Skin epidermis (tissue), 12 donors: ENCODE results near the gene SIK3.

ENCODE experiments used
- H3K27ac ChIP-seq, 21 experiments: fragments of 200-600 bp; sonication (generic) in 11 of 21; one replicate each; pipeline ENCODE4 v1.5.0; 2020; ENCODE audit warnings: mild to moderate bottlenecking in 3 of 21, inconsistent platforms in 2 of 21, moderate library complexity in 2 of 21
- H3K4me3 ChIP-seq, 7 experiments: fragments of 200-600 bp; sonication (generic) in 2 of 7; one replicate each; pipeline ENCODE4 v1.5.0; 2020; ENCODE audit warnings: inconsistent platforms in 2 of 7, mild to moderate bottlenecking in 2 of 7, moderate library complexity in 1 of 7

Gene SIK3

DNA sequence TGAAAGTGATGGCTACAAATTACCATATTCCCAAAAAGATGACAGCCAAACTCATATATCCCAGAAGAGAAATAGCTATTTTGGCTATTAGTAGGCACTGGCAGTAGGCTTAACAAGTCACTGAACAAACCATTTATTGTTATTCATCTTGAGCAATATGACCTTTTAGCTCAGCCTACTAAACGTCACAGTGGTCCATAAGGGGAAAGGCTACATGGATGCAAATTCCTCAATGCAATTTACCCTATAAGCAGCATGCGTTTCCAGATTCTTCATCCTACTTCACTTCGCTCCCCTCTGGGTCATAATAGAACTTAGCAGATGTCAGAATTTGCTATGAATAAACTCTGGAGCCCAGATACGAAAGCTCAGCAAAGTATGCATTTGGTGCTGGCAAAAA lies 114.0 kb downstream of the SIK3 start:
- Histone ChIP-seq H3K4me3 (no peak overlapping the region), H3K27ac (peak overlapping the region in 10 of 21 experiments; percentile 14 to 82 (median 62))

DNA sequence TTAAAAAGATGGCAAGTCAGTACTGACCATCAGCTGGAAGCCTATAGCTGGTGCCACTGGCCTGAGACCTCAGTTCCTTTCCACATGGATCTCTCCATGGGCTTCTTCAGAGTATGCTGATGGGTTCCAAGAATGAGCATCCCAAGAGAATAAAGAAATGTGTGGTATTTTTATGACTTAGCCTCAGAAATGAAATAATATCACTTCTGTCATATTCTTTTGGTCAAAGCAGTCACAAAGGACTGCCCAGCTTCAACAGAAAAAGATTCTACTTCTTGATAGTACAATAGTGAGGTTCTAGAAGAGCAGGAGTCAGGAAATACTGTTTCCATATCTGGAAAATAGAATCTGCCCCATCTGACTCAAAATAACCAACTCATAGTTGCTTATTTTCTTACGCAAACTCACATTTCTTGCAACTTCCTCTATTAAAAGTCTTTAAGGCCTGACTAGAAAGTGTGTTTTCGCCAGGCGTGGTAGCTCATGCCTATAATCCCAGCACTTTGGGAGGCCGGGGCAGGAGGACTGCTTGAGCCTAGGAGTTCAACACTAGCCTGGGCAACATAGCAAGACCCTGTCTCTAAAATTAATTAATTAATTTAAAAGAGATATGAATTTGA lies 116.9 kb downstream of the SIK3 start:
- no peak overlapping the region for H3K4me3 ChIP-seq
- peak overlapping the region in 9 of 21 experiments; percentile 7 to 57 (median 15) for H3K27ac ChIP-seq

DNA sequence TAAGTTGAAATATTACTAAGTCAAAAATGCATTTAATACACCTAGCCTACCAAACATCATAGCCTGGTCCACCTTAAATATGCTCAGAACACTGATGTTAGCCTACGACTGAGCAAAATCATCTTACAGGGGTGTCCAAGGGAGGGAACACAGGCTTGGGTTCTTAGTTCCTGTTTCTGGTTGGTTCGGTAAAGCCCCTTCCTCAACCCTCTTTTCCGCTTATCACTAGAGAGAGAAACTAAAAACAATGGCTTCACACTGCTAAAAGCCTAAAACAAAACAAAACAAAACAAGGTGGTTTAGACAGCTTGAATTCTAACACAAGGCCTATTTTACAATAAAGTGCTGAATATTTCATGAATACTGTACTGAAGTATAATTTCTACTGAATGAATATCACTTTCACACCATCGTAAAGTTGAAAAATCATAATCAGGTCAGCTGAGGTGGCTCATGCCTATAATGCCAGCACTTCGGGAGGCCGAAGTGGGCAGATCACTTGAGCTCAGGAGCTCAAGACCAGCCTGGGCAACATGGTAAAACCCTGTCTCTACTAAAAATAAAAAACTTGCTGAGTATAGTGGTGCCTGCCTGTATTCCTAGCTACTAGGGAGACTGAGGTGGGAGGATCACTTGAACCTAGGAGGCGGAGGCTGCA lies 118.0 kb downstream of the SIK3 start:
- H3K27ac ChIP-seq: peak overlapping the region in 4 of 21 experiments; percentile 9 to 55 (median 39)
- no peak overlapping the region for H3K4me3 ChIP-seq

DNA sequence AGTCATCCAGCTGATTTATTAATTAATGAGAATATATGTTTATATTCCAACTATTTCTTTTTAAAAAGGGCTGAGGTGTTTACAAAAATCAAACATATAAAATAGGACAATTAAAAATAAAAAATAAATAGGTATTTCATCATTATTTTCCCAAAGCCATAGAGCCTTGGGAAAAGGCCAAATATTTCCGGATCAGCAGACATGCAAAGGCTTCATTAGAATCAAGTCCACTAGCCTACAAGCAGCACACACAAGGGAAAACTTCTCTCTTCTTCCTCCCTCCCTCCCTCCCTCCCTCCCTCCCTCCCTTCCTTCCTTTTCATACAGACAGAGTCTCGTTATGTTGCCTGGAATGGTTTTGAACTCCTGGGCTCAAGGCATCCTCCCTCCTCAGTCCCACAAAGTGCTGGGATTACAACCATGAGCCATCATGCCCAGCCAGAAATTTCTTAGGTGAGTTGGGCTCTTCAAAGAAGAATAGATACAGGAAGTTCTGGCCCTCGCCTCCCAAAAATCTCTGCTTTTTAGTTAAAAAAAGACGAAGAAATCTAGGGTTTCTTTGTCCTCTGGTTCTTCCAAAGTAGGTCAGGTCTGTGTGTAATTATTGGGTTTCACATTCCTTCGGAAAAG lies 121.2 kb downstream of the SIK3 start:
- Histone ChIP-seq H3K4me3 (no peak overlapping the region), H3K27ac (peak overlapping the region in 5 of 21 experiments; percentile 2 to 32 (median 14))

DNA sequence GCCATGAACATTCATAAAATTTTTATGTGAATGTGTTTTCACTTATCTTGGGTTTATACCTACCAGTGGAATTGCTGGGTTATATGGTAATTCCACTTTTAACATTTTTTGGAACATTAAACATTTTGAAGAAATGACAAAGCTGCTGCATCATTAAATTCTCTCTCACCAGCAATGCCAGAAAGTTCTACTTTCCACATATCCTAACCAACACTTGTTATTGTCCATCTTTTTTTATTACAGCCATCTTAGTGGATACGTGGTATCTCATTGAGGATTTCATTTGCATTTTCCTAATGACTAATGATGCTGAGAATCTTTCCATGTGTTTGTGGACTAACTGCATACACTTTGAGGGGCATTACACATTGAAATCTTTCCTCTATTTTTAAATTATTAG lies 122.6 kb downstream of the SIK3 start:
- H3K4me3 ChIP-seq: no peak overlapping the region

DNA sequence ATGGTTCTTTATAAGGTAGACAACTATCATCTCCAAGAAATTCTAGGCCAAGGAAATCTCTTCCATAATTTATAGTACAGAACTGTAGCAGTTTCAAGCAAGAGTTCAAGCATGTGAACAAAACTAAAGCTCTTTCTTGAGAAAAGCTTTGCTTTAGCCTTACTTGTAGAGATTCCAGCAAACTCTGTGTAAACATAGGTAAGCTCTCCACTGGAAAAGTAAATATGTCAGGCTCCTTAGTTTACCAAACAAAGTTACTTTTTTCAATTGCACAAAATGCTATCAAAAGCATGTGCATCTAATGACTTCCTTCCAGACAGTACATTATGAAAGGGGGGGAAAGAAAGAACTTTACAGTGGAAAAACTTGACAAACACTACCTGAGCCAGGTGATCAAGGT lies 125.0 kb downstream of the SIK3 start:
- peak overlapping the region in 2 of 21 experiments; percentile 4 to 25 for H3K27ac ChIP-seq

More for the DNA sequence above, 122.6 kb downstream of the SIK3 start:
- H3K27ac ChIP-seq: no peak overlapping the region

DNA sequence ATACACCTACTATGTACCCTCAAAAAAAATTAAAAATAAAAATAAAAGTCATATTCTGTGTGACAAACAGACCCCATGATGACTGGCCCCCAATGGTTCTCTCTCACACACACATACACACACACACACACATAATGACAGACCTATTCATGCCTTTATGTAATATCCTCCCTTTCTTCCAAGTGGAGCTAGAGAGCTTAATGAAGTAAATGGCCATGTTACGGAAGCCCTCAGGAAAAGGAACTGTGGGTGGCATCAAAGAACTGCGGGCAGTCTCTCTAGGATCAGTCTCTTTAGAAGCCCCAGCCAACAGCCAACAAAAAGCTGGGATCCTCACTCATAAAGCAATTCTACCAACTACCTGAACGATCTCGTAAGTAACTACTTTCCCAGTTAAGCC lies 125.5 kb downstream of the SIK3 start:
- Histone ChIP-seq H3K27ac (peak overlapping the region in 2 of 21 experiments; percentile 17 to 25), H3K4me3 (no peak overlapping the region)

More for the DNA sequence above, 125.0 kb downstream of the SIK3 start:
- no peak overlapping the region for H3K4me3 ChIP-seq

DNA sequence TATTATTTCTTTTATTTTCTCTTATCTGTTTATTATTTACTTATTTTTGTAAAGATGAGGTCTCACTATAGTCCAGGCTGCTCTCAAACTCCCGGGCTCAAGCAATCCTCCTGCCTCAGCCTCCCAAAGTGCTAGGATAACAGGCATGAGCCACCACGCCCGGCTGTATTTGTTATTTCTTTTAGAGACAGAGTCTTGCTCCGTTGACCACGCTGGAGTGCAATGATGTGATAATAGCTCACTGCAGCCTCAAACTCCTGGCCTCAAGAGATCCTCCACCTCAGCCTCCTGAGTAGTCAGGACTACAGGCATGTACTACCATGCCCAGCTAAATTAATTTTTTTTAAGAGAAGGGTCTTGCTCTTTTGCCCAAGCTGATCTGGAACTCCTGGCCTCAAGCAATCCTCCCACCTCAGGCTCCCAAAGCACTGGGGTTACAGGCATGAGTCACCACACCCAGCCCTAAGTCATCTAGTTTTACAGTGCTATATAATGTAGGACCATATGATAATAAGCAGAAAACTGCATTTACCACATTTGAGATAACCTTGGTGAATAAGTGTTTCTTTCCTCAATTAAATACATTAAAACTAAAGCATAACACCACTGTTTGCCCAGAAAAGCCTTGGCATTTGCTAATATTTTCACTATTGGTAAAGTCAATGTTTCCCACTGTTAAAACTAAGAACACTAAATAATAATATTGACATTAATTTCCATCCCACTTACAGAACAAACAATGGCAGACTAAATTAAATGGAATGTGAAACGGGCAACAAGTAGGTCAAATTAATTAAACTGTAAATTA lies 127.5 kb downstream of the SIK3 start:
- no peak overlapping the region for H3K27ac ChIP-seq
- no peak overlapping the region for H3K4me3 ChIP-seq

DNA sequence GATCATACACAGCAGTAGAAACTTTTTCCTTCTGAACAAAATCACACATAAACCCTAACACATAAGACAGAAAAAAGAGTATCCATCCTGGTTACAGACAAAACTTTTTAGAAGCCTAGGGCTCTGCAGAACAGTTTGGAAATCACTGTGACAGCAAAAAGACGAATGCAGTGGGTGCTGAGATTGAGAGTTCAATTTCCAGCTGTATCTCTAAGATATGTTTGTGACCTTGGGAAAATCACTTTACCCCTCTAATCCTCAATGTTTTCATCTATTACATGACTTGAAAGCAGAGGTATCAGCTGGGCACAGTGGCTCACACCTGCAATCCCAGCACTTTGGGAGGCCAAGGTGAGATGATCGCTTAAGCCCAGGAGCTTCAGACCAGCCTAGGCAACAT lies 128.5 kb downstream of the SIK3 start:
- Histone ChIP-seq H3K4me3 (no peak overlapping the region), H3K27ac (peak overlapping the region in 1 of 21 experiments; percentile 5)

DNA sequence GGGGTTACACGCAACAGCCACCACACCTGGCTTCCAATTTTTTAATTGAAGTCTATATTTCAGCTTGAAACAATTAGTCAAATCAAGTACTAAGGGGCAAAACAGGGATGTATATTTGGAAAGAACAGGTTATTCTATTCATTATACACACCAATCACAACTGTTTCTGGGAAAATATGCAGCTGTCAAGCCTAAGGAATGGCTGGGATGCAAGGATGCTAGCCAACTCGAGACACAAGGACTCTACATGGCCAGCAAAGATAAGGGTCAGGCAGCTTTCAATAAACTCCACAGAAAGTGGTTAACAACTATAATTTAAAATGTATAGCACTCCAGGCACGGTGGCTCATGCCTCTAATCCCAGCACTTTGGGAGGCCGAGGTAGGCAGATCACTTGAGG lies 134.0 kb downstream of the SIK3 start:
- H3K27ac ChIP-seq: no peak overlapping the region
- no peak overlapping the region for H3K4me3 ChIP-seq

DNA sequence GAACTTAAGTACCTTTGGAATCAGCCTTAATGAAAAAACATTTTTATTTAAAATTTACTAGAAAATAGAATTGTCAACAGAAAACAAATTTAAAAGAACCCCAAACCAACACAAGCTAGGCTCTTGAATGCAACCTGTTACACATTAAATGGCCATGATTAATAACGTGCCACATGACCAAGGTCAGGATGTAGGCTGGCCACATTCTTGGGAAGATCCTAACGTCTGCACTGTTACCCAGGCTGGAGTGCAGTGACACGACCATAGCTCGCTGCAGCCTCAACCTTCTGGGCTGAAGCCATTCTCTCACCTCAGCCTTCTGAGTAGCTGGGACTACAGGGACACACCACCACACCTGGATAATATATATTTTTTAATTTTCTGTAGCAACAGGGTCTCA lies 134.4 kb downstream of the SIK3 start:
- H3K27ac ChIP-seq: no peak overlapping the region
- H3K4me3 ChIP-seq: no peak overlapping the region

DNA sequence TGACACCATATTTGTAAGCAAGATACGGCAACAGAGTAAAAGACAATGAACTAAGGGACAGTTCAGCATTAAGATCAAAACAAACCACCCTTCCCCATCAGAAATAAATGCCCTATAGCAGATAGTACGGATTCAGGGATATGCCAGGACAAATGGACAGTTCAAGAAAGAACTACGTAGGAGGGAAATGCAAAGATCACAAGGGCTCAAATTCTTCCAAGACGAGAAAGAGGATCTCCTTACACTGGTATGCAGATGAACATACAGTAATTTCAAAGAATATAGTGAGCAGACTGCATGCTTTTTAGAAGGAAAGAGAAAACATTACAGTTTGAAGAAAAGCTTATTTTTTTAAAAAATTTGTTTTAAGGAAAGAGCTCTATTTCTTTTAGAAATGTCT lies 136.1 kb downstream of the SIK3 start:
- Histone ChIP-seq H3K27ac (no peak overlapping the region), H3K4me3 (no peak overlapping the region)

DNA sequence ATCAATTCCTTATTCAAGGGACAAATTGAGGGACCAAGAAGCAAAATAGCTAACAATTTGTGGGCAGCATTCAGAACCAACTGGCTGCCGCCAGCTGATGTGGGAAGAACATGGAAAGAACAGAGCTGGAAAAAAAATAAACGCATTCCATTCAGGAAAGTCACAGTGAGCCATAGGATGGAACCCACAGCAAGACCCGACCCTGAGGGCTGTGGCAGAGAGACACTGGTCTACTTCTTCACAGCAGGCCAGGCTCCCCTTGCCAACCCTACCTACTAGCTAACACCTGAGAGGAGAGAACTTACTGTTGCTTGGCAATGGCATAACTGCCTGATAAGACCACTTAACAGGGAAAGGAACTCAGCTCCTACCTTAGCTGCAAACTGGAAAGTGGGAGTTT lies 137.3 kb downstream of the SIK3 start:
- H3K27ac ChIP-seq: peak overlapping the region in 1 of 21 experiments; percentile 8
- H3K4me3 ChIP-seq: no peak overlapping the region

DNA sequence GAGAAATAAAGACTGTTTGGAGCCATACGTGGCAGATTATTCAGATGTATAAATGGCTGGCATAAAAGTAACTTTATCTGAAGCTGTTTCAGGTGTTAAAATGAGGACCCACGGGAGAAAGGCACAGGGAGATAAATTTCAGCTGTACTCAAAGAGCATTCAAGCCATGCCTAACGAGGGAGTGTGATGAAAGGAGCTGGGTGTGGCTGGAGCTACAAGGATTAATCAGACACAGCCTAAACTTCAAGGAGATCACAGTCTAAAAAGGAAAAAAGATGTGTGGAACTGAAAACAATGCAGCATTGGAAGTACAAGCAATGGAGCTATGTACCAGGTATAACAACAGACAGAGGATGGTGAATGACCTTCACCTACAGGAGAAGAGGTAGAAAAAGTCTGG lies 140.0 kb downstream of the SIK3 start:
- peak overlapping the region in 1 of 21 experiments; percentile 39 for H3K27ac ChIP-seq
- no peak overlapping the region for H3K4me3 ChIP-seq

DNA sequence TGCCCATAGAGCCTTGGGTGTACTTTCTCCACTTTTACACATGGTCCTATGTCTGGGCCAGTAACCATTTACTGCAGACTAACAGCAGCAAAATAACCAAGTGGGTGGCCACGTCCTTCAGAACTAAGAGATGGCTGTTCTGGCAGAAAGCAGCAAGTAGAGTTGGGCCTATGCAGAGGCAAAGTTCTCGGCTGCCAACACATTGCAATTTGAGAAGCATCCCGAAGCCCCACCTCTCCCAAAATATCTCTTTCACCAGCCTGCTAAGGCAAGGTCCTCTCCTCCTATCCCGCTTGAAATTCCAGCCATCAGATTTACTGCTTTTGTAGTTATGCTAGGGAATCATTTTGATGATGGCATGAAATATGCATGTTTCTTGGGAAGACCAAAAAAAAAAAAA lies 142.3 kb downstream of the SIK3 start:
- Histone ChIP-seq H3K4me3 (no peak overlapping the region), H3K27ac (peak overlapping the region in 8 of 21 experiments; percentile 2 to 72 (median 38))

DNA sequence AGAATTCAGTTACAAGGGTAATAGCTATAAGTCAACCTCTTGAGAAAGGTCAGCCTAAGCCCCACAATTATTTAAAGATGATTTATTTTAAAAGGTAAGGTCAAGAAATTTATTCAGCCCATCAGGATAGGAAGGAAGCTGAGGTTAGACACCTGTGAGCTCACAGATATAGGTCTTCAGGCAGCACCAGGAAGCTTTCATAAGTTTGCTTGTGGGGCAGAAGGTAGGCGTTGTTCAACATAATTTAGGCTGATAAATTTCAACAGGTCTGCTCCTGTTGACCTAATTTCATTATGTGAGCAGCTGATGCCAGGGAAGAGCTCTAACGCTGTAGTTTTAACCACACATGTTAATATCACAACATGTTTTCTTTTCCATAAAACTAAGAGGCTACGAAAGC lies 142.7 kb downstream of the SIK3 start:
- no peak overlapping the region for H3K4me3 ChIP-seq

DNA sequence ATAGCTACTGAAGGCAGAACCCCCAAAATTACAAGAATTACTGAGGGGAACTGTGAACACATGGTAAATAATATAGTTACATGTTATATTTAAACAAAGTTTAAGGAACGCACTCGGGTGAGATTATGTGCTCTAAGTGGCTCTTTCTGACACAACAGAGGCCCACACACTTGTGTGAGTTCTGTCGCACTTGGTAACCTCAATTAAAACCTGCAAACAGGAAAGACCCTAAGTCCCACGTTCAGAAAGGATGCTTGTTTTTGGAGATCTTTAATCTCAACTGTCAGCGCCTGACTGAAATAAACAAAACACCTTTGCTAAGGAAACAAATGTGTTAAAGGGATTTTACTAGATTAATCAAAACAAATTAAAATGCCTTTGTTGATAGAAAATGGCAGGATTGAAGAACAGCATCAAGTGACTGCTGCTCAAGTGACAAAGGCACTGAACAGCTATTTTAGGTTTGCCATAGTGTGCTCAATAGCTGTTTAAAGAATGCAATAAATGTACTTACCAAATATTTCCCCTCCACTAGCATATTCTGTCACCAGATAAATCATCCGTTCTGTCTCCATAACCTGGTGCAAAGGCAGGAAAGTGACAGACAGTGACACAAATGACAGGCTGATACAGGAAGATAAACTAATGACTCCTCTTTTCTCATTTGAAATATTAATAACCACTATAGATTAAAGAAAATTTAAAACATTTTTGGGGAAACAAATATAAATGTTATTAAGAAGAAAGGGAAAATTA lies 144.5 kb downstream of the SIK3 start:
- H3K27ac ChIP-seq: peak overlapping the region in 1 of 21 experiments; percentile 5
- no peak overlapping the region for H3K4me3 ChIP-seq

More for the DNA sequence above, 142.7 kb downstream of the SIK3 start:
- H3K27ac ChIP-seq: peak overlapping the region in 9 of 21 experiments; percentile 2 to 72 (median 43)

DNA sequence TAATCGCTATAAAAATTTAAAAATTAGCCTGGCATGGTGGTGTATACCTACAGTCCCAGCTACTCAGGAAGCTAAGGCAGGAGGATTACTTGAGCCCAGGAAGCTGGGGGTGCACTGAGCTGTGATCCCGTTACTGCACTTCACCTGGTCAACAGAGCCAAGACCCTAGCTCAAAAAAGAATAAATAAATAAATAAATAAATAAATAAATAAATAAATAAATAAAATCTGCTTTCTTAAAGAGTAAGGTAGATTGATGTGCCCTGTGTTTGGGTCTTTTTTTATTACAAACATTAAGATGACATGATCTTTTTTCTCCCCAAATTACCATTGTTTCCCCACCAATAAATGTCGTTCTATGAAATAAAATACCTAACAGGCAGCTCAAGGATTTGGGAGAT lies 146.5 kb downstream of the SIK3 start:
- Histone ChIP-seq H3K27ac (no peak overlapping the region), H3K4me3 (no peak overlapping the region)

DNA sequence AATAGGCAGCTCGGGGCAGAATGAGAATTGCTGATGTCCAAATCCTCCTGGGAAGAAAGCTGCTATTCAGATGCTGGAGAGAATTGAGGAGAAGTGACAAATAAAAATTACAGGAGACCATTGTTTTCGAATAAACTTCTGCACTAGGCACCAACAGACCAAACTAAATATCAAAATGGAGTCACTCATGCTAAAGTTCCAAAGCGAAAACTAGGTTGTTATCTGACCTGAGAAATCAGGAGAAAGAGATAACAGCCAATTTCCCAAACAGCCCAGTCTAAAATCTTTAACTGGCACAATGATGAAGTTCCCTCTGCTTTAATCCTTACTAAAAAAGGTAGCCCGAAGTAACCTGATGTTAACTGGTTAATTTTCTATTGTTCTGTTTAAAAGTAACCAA lies 148.0 kb downstream of the SIK3 start:
- H3K27ac ChIP-seq: no peak overlapping the region
- H3K4me3 ChIP-seq: no peak overlapping the region
